Neuronal stem cell (in vitro differentiated cells): Measurements from ENCODE around the gene FMN2.

Source experiments
- DNase-seq: peaks from one replicate; pipeline ENCODE4 v3.0.0-alpha.2; 2013; ENCODE audit warnings: low spot score
- H2AFZ ChIP-seq: one replicate; pipeline ENCODE4 v1.6.1; 2013; ENCODE audit warnings: mild to moderate bottlenecking, low read length, inconsistent platforms
- H2AK5ac ChIP-seq: 2 replicates; pipeline ENCODE4 v1.6.1; 2013; ENCODE audit warnings: low read depth, mild to moderate bottlenecking, inconsistent platforms, low read length, moderate library complexity, mixed read lengths
- H2BK120ac ChIP-seq: 2 replicates; pipeline ENCODE4 v1.6.1; 2013; ENCODE audit warnings: low read depth, mild to moderate bottlenecking, inconsistent platforms, low read length, moderate library complexity, mixed read lengths
- H2BK12ac ChIP-seq: one replicate; pipeline ENCODE4 v1.6.1; 2013; ENCODE audit warnings: low read length, inconsistent platforms
- H2BK15ac ChIP-seq: 2 replicates; pipeline ENCODE4 v1.6.1; 2013; ENCODE audit warnings: mild to moderate bottlenecking, low read length, inconsistent platforms, mixed read lengths
- H2BK5ac ChIP-seq: one replicate; pipeline ENCODE4 v1.6.1; 2013; ENCODE audit warnings: inconsistent platforms, mild to moderate bottlenecking, low read length, moderate library complexity
- H3K14ac ChIP-seq: one replicate; pipeline ENCODE4 v1.6.1; 2013; ENCODE audit warnings: low read length, inconsistent platforms
- H3K18ac ChIP-seq: 2 replicates; pipeline ENCODE4 v1.6.1; 2013; ENCODE audit warnings: low read length, inconsistent platforms
- H3K23ac ChIP-seq: 2 replicates; pipeline ENCODE4 v1.6.1; 2013; ENCODE audit warnings: low read depth, mild to moderate bottlenecking, mixed read lengths, low read length, inconsistent platforms; ENCODE audit not compliant: poor library complexity
- H3K27ac ChIP-seq: replicated peaks from 3 replicates; pipeline ENCODE4 v1.5.1; 2013; ENCODE audit warnings: low read length, inconsistent platforms
- H3K27me3 ChIP-seq, 3 experiments: 2 replicates each; pipeline ENCODE4 v1.6.1; 2013; ENCODE audit warnings: low read length in 3 of 3, mild to moderate bottlenecking in 2 of 3, inconsistent platforms in 1 of 3, low read depth in 1 of 3, mixed read lengths in 1 of 3, moderate library complexity in 1 of 3; ENCODE audit not compliant: control insufficient read depth in 3 of 3, insufficient read depth in 3 of 3
- H3K36me3 ChIP-seq, 2 donors: replicated peaks in 1 of 2; 2 replicates each; pipeline ENCODE4 v1.6.1; 2013; ENCODE audit warnings: low read length in 2 of 2; ENCODE audit not compliant: control insufficient read depth in 2 of 2, insufficient read depth in 2 of 2
- H3K4ac ChIP-seq: 2 replicates; pipeline ENCODE4 v1.6.1; 2013; ENCODE audit warnings: inconsistent platforms, mild to moderate bottlenecking, low read length, moderate library complexity
- H3K4me1 ChIP-seq, 2 donors: 1 replicate in 1 of 2; 2 replicates in 1 of 2; pipeline ENCODE4 v1.6.1; 2013; ENCODE audit warnings: low read length in 2 of 2, low read depth in 1 of 2; ENCODE audit not compliant: control insufficient read depth in 2 of 2, insufficient read depth in 1 of 2
- H3K4me2 ChIP-seq: one replicate; pipeline ENCODE4 v1.6.1; 2013; ENCODE audit warnings: mild to moderate bottlenecking, low read length, inconsistent platforms; ENCODE audit not compliant: insufficient read depth, poor library complexity, severe bottlenecking
- H3K4me3 ChIP-seq, 2 donors: 2 replicates each; pipeline ENCODE4 v1.5.1; 2013; ENCODE audit warnings: low read length in 2 of 2, mild to moderate bottlenecking in 2 of 2, inconsistent platforms in 1 of 2, moderate library complexity in 1 of 2
- H3K79me1 ChIP-seq: one replicate; pipeline ENCODE4 v1.6.1; 2013; ENCODE audit warnings: low read depth, mild to moderate bottlenecking, inconsistent platforms, low read length, moderate library complexity
- H3K9ac ChIP-seq: one replicate; pipeline ENCODE4 v1.6.1; 2013; ENCODE audit warnings: mild to moderate bottlenecking, low read depth, low read length, inconsistent platforms; ENCODE audit not compliant: poor library complexity
- H3K9me3 ChIP-seq, 2 donors: replicated peaks in 1 of 2; 2 replicates each; pipeline versions ENCODE3 to v1.6.1; 2013; ENCODE audit warnings: low read length in 2 of 2, mild to moderate bottlenecking in 2 of 2, inconsistent platforms in 1 of 2, low read depth in 1 of 2, mixed read lengths in 1 of 2, moderate library complexity in 1 of 2; ENCODE audit not compliant: control insufficient read depth in 2 of 2, insufficient read depth in 1 of 2
- H4K8ac ChIP-seq: one replicate; pipeline ENCODE4 v1.6.1; 2013; ENCODE audit warnings: low read depth, mild to moderate bottlenecking, inconsistent platforms, low read length, moderate library complexity
- H4K91ac ChIP-seq: one replicate; pipeline ENCODE4 v1.6.1; 2013; ENCODE audit warnings: low read length, low read depth, mild to moderate bottlenecking, inconsistent platforms; ENCODE audit not compliant: poor library complexity
- WGBS, 2 donors: extraction: QIAGEN DNeasy Blood & Tissue Kit; methylation state at CpG; one replicate each; pipeline ENCODE4 v1.1.7; 2013; ENCODE audit warnings: missing lambda C conversion rate in 2 of 2, mixed read lengths in 1 of 2; ENCODE audit not compliant: insufficient read length in 2 of 2, insufficient replicate concordance in 1 of 2; ENCODE audit errors: extremely low coverage in 2 of 2; 5-methylcytosine and 5-hydroxymethylcytosine counted together

Gene FMN2

GRCh38 chr1:240457203-240457602, 365.5 kb downstream of the FMN2 start:
- H3K4me2 ChIP-seq: no peak overlapping the region
- WGBS, 2 donors: 100% methylated on average over 2 of the region's 5 CpGs; no CpG with 5 or more reads in 1 of the 2 donors

GRCh38 chr1:240462277-240462676, 370.6 kb downstream of the FMN2 start:
- H3K4me1 ChIP-seq: peaks cover 3 to 6% of the 10 kb centered on the region in 2 donors
- no peaks in the 10 kb centered on the region for H3K9me3 ChIP-seq
- no peak overlapping the region for H2BK15ac ChIP-seq
- H4K91ac ChIP-seq: no peak overlapping the region
- no peak overlapping the region for H2AK5ac ChIP-seq
- H2AFZ ChIP-seq: no peak overlapping the region
- WGBS, 2 donors: no CpG with 5 or more reads among the region's 3 CpGs
- H3K27ac ChIP-seq: no peak overlapping the region
- no peaks in the 10 kb centered on the region for H3K27me3 ChIP-seq
- H4K8ac ChIP-seq: no peak overlapping the region
- H3K4me2 ChIP-seq: no peak overlapping the region
- no peak overlapping the region for H3K9ac ChIP-seq
- H2BK120ac ChIP-seq: no peak overlapping the region
- no peaks in the 10 kb centered on the region for H3K36me3 ChIP-seq
- H3K14ac ChIP-seq: no peak overlapping the region
- H3K23ac ChIP-seq: no peak overlapping the region
- no peaks in the 10 kb centered on the region for H3K79me1 ChIP-seq
- no peak overlapping the region for H2BK12ac ChIP-seq
- no peak overlapping the region for H3K4ac ChIP-seq
- DNase-seq: no peak
- H3K4me3 ChIP-seq: no peak overlapping the region
- H2BK5ac ChIP-seq: no peak overlapping the region
- H3K18ac ChIP-seq: no peak overlapping the region

More at GRCh38 chr1:240457203-240457602, 365.5 kb downstream of the FMN2 start:
- no peak for DNase-seq
- Histone ChIP-seq H3K79me1 (no peaks in the 10 kb centered on the region), H3K36me3 (no peaks in the 10 kb centered on the region), H3K4me1 (no peaks in the 10 kb centered on the region), H3K4me3 (no peak overlapping the region), H2BK12ac (no peak overlapping the region), H3K23ac (no peak overlapping the region), H3K27me3 (no peaks in the 10 kb centered on the region), H3K9ac (no peak overlapping the region), H2AK5ac (no peak overlapping the region), H2AFZ (no peak overlapping the region), H3K4ac (no peak overlapping the region), H3K9me3 (no peaks in the 10 kb centered on the region), H4K91ac (no peak overlapping the region), H2BK5ac (no peak overlapping the region), H2BK120ac (no peak overlapping the region), H3K18ac (no peak overlapping the region), H3K27ac (no peak overlapping the region), H4K8ac (no peak overlapping the region), H2BK15ac (no peak overlapping the region), H3K14ac (no peak overlapping the region)

DNA sequence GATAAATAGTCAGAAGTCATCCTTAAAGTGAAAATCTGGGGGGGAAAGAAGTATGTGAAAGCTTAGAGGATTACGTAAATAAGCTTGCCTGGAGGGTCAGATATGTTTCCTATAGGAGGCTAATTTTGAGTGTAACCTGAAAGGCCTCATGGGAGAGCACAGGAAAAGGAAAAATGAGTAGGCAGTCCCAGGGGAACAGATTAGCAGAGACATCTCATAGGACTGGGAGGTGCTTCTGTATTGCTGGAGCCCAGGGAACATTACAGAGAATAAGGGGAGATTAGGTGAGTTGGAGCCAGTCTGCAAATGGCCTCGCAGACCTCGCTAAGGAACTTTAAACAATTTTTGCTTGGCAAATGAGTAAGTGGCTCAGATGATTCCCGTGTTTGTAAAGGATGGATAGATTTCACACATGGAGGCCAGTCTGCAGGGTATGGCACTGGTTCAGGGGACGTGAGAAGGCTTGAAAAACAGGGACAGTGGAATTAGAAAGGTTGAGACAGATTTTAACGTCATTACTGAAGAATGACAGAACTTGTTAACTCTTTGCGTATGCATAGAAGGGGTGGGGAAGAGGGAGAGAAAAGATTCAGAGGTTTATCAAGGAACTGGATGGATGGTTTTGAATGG, 371.2 kb downstream of the FMN2 start:
- Histone ChIP-seq H3K4me1 (peaks cover 3 to 6% of the 10 kb centered on the region in 2 donors), H3K79me1 (no peaks in the 10 kb centered on the region)

GRCh38 chr1:240464099-240464498, 372.4 kb downstream of the FMN2 start:
- no peak overlapping the region for H3K27ac ChIP-seq

More for the DNA sequence above, 371.2 kb downstream of the FMN2 start:
- Histone ChIP-seq H3K9ac (no peak overlapping the region), H4K91ac (no peak overlapping the region), H3K4me2 (no peak overlapping the region), H2BK120ac (no peak overlapping the region), H2BK15ac (no peak overlapping the region), H3K4me3 (no peak overlapping the region), H3K27me3 (no peaks in the 10 kb centered on the region), H4K8ac (no peak overlapping the region), H2BK12ac (no peak overlapping the region), H3K4ac (no peak overlapping the region), H2BK5ac (no peak overlapping the region), H3K14ac (no peak overlapping the region), H3K23ac (no peak overlapping the region), H2AK5ac (no peak overlapping the region), H3K9me3 (no peaks in the 10 kb centered on the region), H2AFZ (no peak overlapping the region), H3K27ac (no peak overlapping the region), H3K36me3 (no peaks in the 10 kb centered on the region), H3K18ac (no peak overlapping the region)
- DNase-seq: no peak
- no CpG with 5 or more reads among the region's 7 CpGs for WGBS, 2 donors

More at GRCh38 chr1:240464099-240464498, 372.4 kb downstream of the FMN2 start:
- no peaks in the 10 kb centered on the region for H3K36me3 ChIP-seq
- no peaks in the 10 kb centered on the region for H3K9me3 ChIP-seq
- DNase-seq: no peak
- no peak overlapping the region for H2AFZ ChIP-seq
- H3K79me1 ChIP-seq: no peaks in the 10 kb centered on the region
- no CpG with 5 or more reads among the region's 2 CpGs for WGBS, 2 donors
- H3K4me1 ChIP-seq: peaks cover 3 to 6% of the 10 kb centered on the region in 2 donors
- no peak overlapping the region for H3K4ac ChIP-seq
- no peak overlapping the region for H3K4me3 ChIP-seq
- H3K4me2 ChIP-seq: no peak overlapping the region
- H2BK5ac ChIP-seq: no peak overlapping the region
- H2BK15ac ChIP-seq: no peak overlapping the region
- no peaks in the 10 kb centered on the region for H3K27me3 ChIP-seq
- H2AK5ac ChIP-seq: no peak overlapping the region
- no peak overlapping the region for H3K18ac ChIP-seq
- H3K23ac ChIP-seq: no peak overlapping the region
- H2BK120ac ChIP-seq: no peak overlapping the region
- H3K9ac ChIP-seq: no peak overlapping the region
- no peak overlapping the region for H4K91ac ChIP-seq
- no peak overlapping the region for H4K8ac ChIP-seq
- H2BK12ac ChIP-seq: no peak overlapping the region
- no peak overlapping the region for H3K14ac ChIP-seq
